ENCODE data around the gene SPNS2.

SPNS2 gene

DNA sequence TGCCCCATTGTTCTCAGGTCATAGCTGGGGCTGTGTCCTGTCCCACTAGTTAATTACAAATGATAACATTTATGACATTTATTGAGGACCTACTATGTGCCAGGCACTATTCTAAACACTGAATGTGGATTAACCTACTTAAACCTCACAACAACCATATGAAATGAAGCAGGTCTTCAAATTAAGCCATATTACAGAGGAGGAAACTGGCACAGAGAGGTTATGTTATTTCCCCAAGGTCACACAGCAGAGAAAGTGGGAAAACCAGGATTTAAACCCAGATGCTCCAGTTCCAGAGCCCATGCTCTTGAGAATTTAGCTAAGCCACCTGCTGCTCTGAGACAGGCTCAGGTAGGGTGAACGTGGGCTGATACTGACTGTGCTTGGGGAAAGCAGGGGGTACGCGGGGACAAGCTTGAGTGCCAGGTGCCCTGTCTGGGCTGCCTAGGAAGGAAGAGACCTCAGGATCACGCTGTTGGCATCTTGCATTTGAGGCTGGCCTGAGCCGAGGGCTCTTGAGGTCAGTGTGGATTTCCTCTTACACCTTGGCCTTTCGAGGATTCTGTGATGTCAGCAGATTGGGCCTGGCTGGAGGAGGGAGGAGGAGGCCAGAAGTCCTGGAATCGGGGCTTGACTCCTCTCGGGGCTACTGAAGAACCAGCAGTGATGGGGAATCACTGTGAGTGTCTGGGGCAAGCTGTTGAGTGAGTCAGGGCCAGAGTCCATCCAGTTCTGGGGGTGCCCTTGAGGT, 8.9 kb downstream of the SPNS2 start:
- Histone ChIP-seq H3K27me3 (ENCODE audit: control insufficient read depth, insufficient read depth, low read length) (peaks cover 33% of the 10 kb centered on the region; the same call in 1 of the 2 replicates), H3K36me3 (ENCODE audit: control insufficient read depth, insufficient read depth, low read length) (no peaks in the 10 kb centered on the region), H3K4me3 (ENCODE audit: low read depth, low read length) (no peak overlapping the region), H3K27ac (ENCODE audit: low read depth, low read length) (no peak overlapping the region), H3K9ac (ENCODE audit: low read length) (no peak overlapping the region), H3K9me3 (ENCODE audit: control insufficient read depth, insufficient read depth, low read depth, low read length) (no peaks in the 10 kb centered on the region), H3K4me1 (ENCODE audit: control insufficient read depth, insufficient read depth, low read length) (peaks cover 16% of the 10 kb centered on the region; the same call in 1 of the 2 replicates)

GRCh38 chr17:4508207-4508606, 9.5 kb downstream of the SPNS2 start:
- Histone ChIP-seq H3K36me3 (ENCODE audit: control insufficient read depth, insufficient read depth, low read length) (no peaks in the 10 kb centered on the region), H3K9me3 (ENCODE audit: control insufficient read depth, insufficient read depth, low read depth, low read length) (no peaks in the 10 kb centered on the region), H3K4me3 (ENCODE audit: low read depth, low read length) (no peak overlapping the region), H3K27ac (ENCODE audit: low read depth, low read length) (no peak overlapping the region), H3K9ac (ENCODE audit: low read length) (no peak overlapping the region), H3K27me3 (ENCODE audit: control insufficient read depth, insufficient read depth, low read length) (peaks cover 26% of the 10 kb centered on the region; the same call in 1 of the 2 replicates), H3K4me1 (ENCODE audit: control insufficient read depth, insufficient read depth, low read length) (peaks cover 9% of the 10 kb centered on the region; the same call in 1 of the 2 replicates)

DNA sequence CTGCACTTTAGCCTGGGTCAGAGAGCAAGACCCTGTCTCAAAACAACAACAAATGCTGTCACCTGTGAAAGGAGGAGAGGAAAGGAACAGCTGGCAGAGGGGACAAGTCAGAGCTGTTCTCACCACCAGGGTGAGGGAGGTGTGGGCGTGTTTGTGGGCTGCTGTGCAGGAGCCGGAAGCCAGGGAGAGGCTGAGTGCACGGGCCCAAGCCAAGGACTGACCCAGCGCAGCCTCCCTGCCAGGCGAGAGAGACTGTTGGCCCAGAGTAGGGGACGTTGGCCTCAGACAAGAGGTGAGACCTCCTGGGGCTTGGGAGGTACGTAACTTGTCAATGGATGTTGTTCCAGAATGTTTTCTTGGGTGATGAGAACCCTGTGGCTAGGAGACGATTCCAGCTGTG, 10.7 kb downstream of the SPNS2 start:
- peaks cover 16% of the 10 kb centered on the region for H3K4me1 ChIP-seq (ENCODE audit: control insufficient read depth, insufficient read depth, low read length)
- H3K4me3 ChIP-seq (ENCODE audit: low read depth, low read length), result no peak overlapping the region
- H3K27me3 ChIP-seq (ENCODE audit: control insufficient read depth, insufficient read depth, low read length), result peaks cover 19% of the 10 kb centered on the region; the same call in 1 of the 2 replicates
- no peaks in the 10 kb centered on the region for H3K9me3 ChIP-seq (ENCODE audit: control insufficient read depth, insufficient read depth, low read depth, low read length)
- H3K9ac ChIP-seq (ENCODE audit: low read length), result no peak overlapping the region
- H3K36me3 ChIP-seq (ENCODE audit: control insufficient read depth, insufficient read depth, low read length), result no peaks in the 10 kb centered on the region
- H3K27ac ChIP-seq (ENCODE audit: low read depth, low read length), result no peak overlapping the region

DNA sequence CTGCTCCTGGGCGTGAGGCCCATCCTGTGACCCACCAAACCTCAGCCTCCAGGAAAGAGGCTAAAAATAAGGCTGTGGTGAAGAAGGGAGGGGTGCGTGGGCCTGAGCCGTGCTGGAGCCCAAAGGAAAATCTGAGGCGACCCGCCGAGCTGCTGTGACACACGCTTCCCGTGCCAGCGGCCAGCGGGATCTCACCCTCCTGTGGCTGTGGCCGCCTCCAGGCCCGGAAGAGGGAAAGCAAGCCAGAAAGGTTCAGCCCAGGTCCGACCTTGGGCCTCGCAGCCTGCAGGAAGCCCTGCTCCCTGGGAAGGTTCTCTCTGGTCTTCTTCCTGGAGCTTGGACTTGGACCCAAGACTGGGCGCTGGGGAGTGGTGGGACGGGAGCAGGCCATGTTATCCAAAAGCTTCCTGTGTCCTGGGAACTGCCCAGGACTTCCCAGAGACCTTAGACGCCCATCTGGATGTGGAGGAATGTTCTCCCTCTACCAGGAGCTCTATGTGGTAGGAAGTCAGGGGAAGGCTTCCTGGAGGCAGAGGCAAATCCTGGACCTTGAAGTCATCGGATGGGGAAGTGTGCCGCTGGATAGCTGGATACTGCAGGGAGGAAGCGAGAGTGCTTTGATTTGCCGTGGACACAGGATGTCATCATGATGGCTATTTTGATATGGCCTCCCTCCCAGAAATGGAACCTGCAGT, 11.4 kb downstream of the SPNS2 start:
- Histone ChIP-seq H3K27me3 (ENCODE audit: control insufficient read depth, insufficient read depth, low read length) (peaks cover 12% of the 10 kb centered on the region; the same call in 1 of the 2 replicates), H3K36me3 (ENCODE audit: control insufficient read depth, insufficient read depth, low read length) (no peaks in the 10 kb centered on the region), H3K9ac (ENCODE audit: low read length) (no peak overlapping the region), H3K4me3 (ENCODE audit: low read depth, low read length) (no peak overlapping the region), H3K27ac (ENCODE audit: low read depth, low read length) (no peak overlapping the region), H3K9me3 (ENCODE audit: control insufficient read depth, insufficient read depth, low read depth, low read length) (no peaks in the 10 kb centered on the region), H3K4me1 (ENCODE audit: control insufficient read depth, insufficient read depth, low read length) (peaks cover 15% of the 10 kb centered on the region)

DNA sequence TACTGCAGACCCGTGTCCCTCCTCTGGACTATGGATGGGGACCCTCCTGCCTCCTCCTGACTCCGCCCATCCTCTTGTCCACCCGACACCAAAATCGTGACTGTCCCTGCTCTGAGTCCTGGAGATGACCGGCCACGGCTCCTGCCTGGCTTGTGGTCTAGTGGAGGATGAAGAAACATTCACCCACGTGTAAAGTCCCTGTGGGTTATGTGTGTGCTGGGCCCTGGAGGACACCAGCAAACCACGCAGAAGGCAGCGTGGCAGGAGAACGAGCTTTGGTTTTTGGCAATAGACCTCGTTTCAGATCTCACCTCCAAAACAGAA, 11.9 kb downstream of the SPNS2 start:
- peaks cover 8% of the 10 kb centered on the region; the same call in 1 of the 2 replicates for H3K27me3 ChIP-seq (ENCODE audit: control insufficient read depth, insufficient read depth, low read length)
- H3K27ac ChIP-seq (ENCODE audit: low read depth, low read length), result no peak overlapping the region
- peaks cover 10% of the 10 kb centered on the region; the same call in 1 of the 2 replicates for H3K4me1 ChIP-seq (ENCODE audit: control insufficient read depth, insufficient read depth, low read length)
- H3K9me3 ChIP-seq (ENCODE audit: control insufficient read depth, insufficient read depth, low read depth, low read length), result no peaks in the 10 kb centered on the region
- no peak overlapping the region for H3K4me3 ChIP-seq (ENCODE audit: low read depth, low read length)
- no peaks in the 10 kb centered on the region for H3K36me3 ChIP-seq (ENCODE audit: control insufficient read depth, insufficient read depth, low read length)
- H3K9ac ChIP-seq (ENCODE audit: low read length), result no peak overlapping the region

GRCh38 chr17:4511199-4511932, 12.7 kb downstream of the SPNS2 start:
- Histone ChIP-seq H3K27me3 (ENCODE audit: control insufficient read depth, insufficient read depth, low read length) (peaks cover 4% of the 10 kb centered on the region; the same call in 1 of the 2 replicates), H3K9ac (ENCODE audit: low read length) (no peak overlapping the region), H3K4me1 (ENCODE audit: control insufficient read depth, insufficient read depth, low read length) (peaks cover 10% of the 10 kb centered on the region; the same call in 1 of the 2 replicates), H3K9me3 (ENCODE audit: control insufficient read depth, insufficient read depth, low read depth, low read length) (no peaks in the 10 kb centered on the region), H3K4me3 (ENCODE audit: low read depth, low read length) (no peak overlapping the region), H3K27ac (ENCODE audit: low read depth, low read length) (no peak overlapping the region), H3K36me3 (ENCODE audit: control insufficient read depth, insufficient read depth, low read length) (no peaks in the 10 kb centered on the region)

DNA sequence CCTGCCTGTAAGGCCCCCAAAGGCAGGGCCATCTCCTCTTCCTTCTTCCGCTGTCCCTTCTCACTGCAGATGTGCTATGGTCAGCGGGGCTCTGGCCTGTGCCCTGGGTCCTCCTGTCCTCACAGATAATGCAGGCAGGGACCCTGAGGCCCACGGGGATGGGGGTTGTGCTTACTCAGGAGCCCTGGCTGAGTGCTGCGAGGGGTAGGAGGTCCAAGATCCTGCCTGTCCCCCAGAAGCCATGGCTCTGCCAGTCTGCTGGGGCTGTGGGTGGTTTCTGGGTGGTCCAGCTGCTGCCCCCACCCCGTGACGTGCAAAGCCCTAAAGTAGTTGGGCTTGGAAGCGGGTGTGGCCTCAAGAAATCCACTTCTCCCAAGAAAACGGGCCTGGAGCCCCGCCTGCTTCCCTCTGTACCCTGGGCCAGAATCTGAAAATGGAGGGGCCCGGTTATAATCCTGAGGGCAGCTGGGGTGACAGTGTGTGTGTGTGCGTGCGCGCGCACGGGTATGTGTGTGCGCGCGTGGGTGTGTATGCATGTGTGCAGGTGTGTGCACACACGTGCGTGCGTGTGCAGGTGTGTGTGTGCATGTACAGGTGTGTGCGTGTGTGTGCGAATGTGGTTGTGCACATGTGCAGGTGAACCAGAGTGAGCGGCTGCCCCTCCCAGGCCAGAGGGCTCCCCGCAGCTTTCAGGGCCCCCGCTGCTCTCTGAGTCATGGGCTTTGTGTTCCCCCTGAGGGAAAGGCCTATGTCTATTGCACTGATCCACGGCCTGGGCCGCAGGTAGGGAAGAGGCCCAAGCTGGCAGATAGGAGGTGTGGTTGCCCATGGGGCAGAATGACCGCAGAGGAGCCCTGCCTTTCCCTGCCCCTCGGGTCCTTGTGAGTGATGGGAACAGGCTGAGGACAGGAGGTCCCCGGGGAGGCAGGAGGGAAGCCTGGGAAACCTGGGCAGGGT, 13.8 kb downstream of the SPNS2 start:
- peaks cover 4% of the 10 kb centered on the region; the same call in 1 of the 2 replicates for H3K27me3 ChIP-seq (ENCODE audit: control insufficient read depth, insufficient read depth, low read length)
- H3K9me3 ChIP-seq (ENCODE audit: control insufficient read depth, insufficient read depth, low read depth, low read length), result no peaks in the 10 kb centered on the region
- H3K4me1 ChIP-seq (ENCODE audit: control insufficient read depth, insufficient read depth, low read length), result peaks cover 10% of the 10 kb centered on the region; the same call in 1 of the 2 replicates
- H3K36me3 ChIP-seq (ENCODE audit: control insufficient read depth, insufficient read depth, low read length), result no peaks in the 10 kb centered on the region
- no peak overlapping the region for H3K4me3 ChIP-seq (ENCODE audit: low read depth, low read length)
- no peak overlapping the region for H3K27ac ChIP-seq (ENCODE audit: low read depth, low read length)
- no peak overlapping the region for H3K9ac ChIP-seq (ENCODE audit: low read length)

- H3K9me3 ChIP-seq (ENCODE audit: control insufficient read depth, insufficient read depth, low read depth, low read length), result no peaks in the 10 kb centered on the region
- H3K36me3 ChIP-seq (ENCODE audit: control insufficient read depth, insufficient read depth, low read length), result no peaks in the 10 kb centered on the region
- H3K4me1 ChIP-seq (ENCODE audit: control insufficient read depth, insufficient read depth, low read length), result peaks cover 10% of the 10 kb centered on the region; the same call in 1 of the 2 replicates
- H3K27ac ChIP-seq (ENCODE audit: low read depth, low read length), result no peak overlapping the region
- no peak overlapping the region for H3K9ac ChIP-seq (ENCODE audit: low read length)
- H3K4me3 ChIP-seq (ENCODE audit: low read depth, low read length), result no peak overlapping the region
- H3K27me3 ChIP-seq (ENCODE audit: control insufficient read depth, insufficient read depth, low read length), result peaks cover 4% of the 10 kb centered on the region; the same call in 1 of the 2 replicates
Observed at GRCh38 chr17:4513113-4514032, 14.7 kb downstream of the SPNS2 start.

GRCh38 chr17:4514206-4514605, 15.5 kb downstream of the SPNS2 start:
- no peak overlapping the region for H3K9ac ChIP-seq (ENCODE audit: low read length)
- peaks cover 13% of the 10 kb centered on the region for H3K4me1 ChIP-seq (ENCODE audit: control insufficient read depth, insufficient read depth, low read length)
- no peaks in the 10 kb centered on the region for H3K36me3 ChIP-seq (ENCODE audit: control insufficient read depth, insufficient read depth, low read length)
- H3K9me3 ChIP-seq (ENCODE audit: control insufficient read depth, insufficient read depth, low read depth, low read length), result no peaks in the 10 kb centered on the region
- no peak overlapping the region for H3K4me3 ChIP-seq (ENCODE audit: low read depth, low read length)
- peaks cover 7% of the 10 kb centered on the region; the same call in 1 of the 2 replicates for H3K27me3 ChIP-seq (ENCODE audit: control insufficient read depth, insufficient read depth, low read length)
- H3K27ac ChIP-seq (ENCODE audit: low read depth, low read length), result no peak overlapping the region
